ENCODE measurements around the gene TST. TPM values are rescaled to one million over a fixed set of nuclear protein-coding genes. Genes with fewer than 3 reads are reported as not detected.

TST gene
- total RNA-seq (21.6 and 25.4 TPM in 2 replicates), polyA plus RNA-seq (11.7 and 12.7 TPM in 2 replicates), polyA minus RNA-seq (ENCODE audit: low replicate concordance) (15.2 and 17.2 TPM in 2 replicates)
- polyA plus RNA-seq (2012) = 24.5 and 25.9 TPM in 2 replicates

- peaks cover 5% of the 10 kb centered on the region for H3K79me2 ChIP-seq (ENCODE audit: control insufficient read depth, insufficient read depth, low read length)
- H3K4me3 ChIP-seq (replicated peaks in 1 of 4; ENCODE audit: control extremely low read depth in 1 of 4, insufficient read depth in 1 of 4, low read depth in 3 of 4, low read length in 4 of 4) = peak within 1 kb of the TSS; percentile 76 to 88 (median 84)
- peak within 1 kb of the TSS; percentile 92 for H3K4me2 ChIP-seq (ENCODE audit: extremely low read depth, insufficient read depth, low read length)
- peak within 1 kb of the TSS; percentile 50 for H3K27ac ChIP-seq (ENCODE audit: insufficient read depth, low read length)
- H3K4me1 ChIP-seq (ENCODE audit: control insufficient read depth, extremely low read depth, insufficient read depth, low read length) = peaks cover 4% of the 10 kb centered on the region
- no peaks in the 10 kb centered on the region for H3K36me3 ChIP-seq (ENCODE audit: control insufficient read depth, insufficient read depth, low read length)
- H3K27me3 ChIP-seq (ENCODE audit: control insufficient read depth, insufficient read depth, low read length) = no peaks in the 10 kb centered on the region
- H2AFZ ChIP-seq (ENCODE audit: low read length) = peak within 1 kb of the TSS; percentile 96
- no peak for TF ChIP-seq CTCF (conservative IDR thresholded peaks at IDR 0.05 in 1 of 2, IDR thresholded peaks at IDR 0.05 in 1 of 2; ENCODE audit: low read depth in 1 of 2, low read length in 2 of 2)
- no peak for TF ChIP-seq EZH2 (IDR thresholded peaks at IDR 0.05; ENCODE audit: low read length, missing control alignments)
- no peaks in the 10 kb centered on the region for H4K20me1 ChIP-seq (ENCODE audit: control insufficient read depth, extremely low read depth, insufficient read depth, low read length)
- H3K9ac ChIP-seq (ENCODE audit: insufficient read depth, low read length) = peak within 1 kb of the TSS; percentile 85
- peak; percentile 62 to 69 for DNase-seq (ENCODE audit: low read depth in 2 of 2)
- no peaks in the 10 kb centered on the region for H3K9me3 ChIP-seq (ENCODE audit: control insufficient read depth, insufficient read depth, low read depth, low read length)
Measured at GRCh38 chr22:37019309-37020191, at the start of gene TST, which contains the start of gene MPST. Gene TST (minus strand): TSS chr22:37019447. CDS start chr22:37018732, 715 bp downstream. Gene MPST (plus strand): TSS chr22:37019742. CDS start chr22:37019837, 95 bp downstream.

GRCh38 chr22:37068859-37069258 is 49.6 kb upstream of the TST start:
- H3K4me1 ChIP-seq (ENCODE audit: control insufficient read depth, extremely low read depth, insufficient read depth, low read length) = no peaks in the 10 kb centered on the region
- H3K9me3 ChIP-seq (ENCODE audit: control insufficient read depth, insufficient read depth, low read depth, low read length) = no peaks in the 10 kb centered on the region

More at GRCh38 chr22:37068859-37069258, 49.6 kb upstream of the TST start:
- Histone ChIP-seq H3K27me3 (ENCODE audit: control insufficient read depth, insufficient read depth, low read length) (peaks cover 6% of the 10 kb centered on the region), H3K9ac (ENCODE audit: insufficient read depth, low read length) (no peak overlapping the region), H3K4me2 (ENCODE audit: extremely low read depth, insufficient read depth, low read length) (no peak overlapping the region), H4K20me1 (ENCODE audit: control insufficient read depth, extremely low read depth, insufficient read depth, low read length) (no peaks in the 10 kb centered on the region), H3K36me3 (ENCODE audit: control insufficient read depth, insufficient read depth, low read length) (no peaks in the 10 kb centered on the region), H3K4me3 (replicated peaks in 1 of 4; ENCODE audit: control extremely low read depth in 1 of 4, insufficient read depth in 1 of 4, low read depth in 3 of 4, low read length in 4 of 4) (no peak overlapping the region), H2AFZ (ENCODE audit: low read length) (no peak overlapping the region), H3K79me2 (ENCODE audit: control insufficient read depth, insufficient read depth, low read length) (no peaks in the 10 kb centered on the region), H3K27ac (ENCODE audit: insufficient read depth, low read length) (no peak overlapping the region)
- DNase-seq (ENCODE audit: low read depth in 2 of 2) = no peak
- TF ChIP-seq CTCF (conservative IDR thresholded peaks at IDR 0.05 in 1 of 2, IDR thresholded peaks at IDR 0.05 in 1 of 2; ENCODE audit: low read depth in 1 of 2, low read length in 2 of 2) (no peak), EZH2 (IDR thresholded peaks at IDR 0.05; ENCODE audit: low read length, missing control alignments) (peak; percentile 45)

All from fibroblast of lung (primary cell).